VCaP (cell line): Measurements from ENCODE around the gene PTPRN2.

Source experiments
- H3K27ac ChIP-seq: fragments of 450-650 bp; 2 replicates; pipeline ENCODE4 v1.5.1; 2017
- TF ChIP-seq, protein P1 (sequence below): fragments of 450-650 bp; conservative IDR thresholded peaks from 2 replicates; pipeline ENCODE4 v1.5.1; 2017; ENCODE audit warnings: mild to moderate bottlenecking, moderate library complexity

PTPRN2 gene

DNA sequence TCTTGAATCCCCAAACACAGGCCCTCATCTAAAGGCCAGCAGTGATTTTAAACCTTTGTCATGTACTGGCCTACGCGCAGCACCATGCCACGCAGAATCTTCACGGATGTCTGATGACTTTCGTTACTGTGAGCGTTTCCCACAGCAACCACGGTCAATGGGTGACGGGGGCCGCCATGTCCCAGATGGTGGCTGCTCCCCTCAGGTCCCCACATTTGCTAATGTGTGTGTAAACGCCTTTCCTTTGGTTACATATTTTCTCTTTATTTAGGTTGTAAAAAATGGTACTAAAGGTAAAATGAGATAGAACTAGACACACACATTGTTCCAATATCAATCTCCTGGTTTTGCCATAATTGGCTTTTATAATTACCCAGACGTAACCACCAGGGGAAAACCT, 699.0 kb downstream of the PTPRN2 start:
- no peak overlapping the region for H3K27ac ChIP-seq
- TF ChIP-seq, protein P1, sequence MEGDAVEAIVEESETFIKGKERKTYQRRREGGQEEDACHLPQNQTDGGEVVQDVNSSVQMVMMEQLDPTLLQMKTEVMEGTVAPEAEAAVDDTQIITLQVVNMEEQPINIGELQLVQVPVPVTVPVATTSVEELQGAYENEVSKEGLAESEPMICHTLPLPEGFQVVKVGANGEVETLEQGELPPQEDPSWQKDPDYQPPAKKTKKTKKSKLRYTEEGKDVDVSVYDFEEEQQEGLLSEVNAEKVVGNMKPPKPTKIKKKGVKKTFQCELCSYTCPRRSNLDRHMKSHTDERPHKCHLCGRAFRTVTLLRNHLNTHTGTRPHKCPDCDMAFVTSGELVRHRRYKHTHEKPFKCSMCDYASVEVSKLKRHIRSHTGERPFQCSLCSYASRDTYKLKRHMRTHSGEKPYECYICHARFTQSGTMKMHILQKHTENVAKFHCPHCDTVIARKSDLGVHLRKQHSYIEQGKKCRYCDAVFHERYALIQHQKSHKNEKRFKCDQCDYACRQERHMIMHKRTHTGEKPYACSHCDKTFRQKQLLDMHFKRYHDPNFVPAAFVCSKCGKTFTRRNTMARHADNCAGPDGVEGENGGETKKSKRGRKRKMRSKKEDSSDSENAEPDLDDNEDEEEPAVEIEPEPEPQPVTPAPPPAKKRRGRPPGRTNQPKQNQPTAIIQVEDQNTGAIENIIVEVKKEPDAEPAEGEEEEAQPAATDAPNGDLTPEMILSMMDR: no peak

DNA sequence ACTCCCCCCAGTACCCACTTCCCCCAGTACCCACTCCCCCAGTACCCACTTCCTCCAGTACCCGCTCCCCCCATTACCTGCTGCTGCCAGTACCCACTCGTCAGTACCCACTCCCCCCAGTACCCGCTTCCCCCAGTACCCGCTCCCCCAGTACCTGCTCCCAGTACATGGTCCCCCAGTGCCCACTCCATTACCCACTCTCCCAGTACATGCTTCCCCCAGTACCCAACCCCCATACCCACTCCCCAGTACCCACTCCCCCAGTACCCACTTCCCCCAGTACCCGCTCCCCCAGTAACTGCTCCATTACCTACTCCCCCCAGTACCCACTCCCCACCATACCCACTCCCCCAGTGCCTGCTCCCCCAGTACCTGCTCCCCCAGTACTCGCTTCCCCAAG, 700.2 kb downstream of the PTPRN2 start:
- TF ChIP-seq, protein P1: no peak
- H3K27ac ChIP-seq: no peak overlapping the region

GRCh38 chr7:157886711-157887110, 700.9 kb downstream of the PTPRN2 start:
- TF ChIP-seq, protein P1: no peak
- no peak overlapping the region for H3K27ac ChIP-seq

DNA sequence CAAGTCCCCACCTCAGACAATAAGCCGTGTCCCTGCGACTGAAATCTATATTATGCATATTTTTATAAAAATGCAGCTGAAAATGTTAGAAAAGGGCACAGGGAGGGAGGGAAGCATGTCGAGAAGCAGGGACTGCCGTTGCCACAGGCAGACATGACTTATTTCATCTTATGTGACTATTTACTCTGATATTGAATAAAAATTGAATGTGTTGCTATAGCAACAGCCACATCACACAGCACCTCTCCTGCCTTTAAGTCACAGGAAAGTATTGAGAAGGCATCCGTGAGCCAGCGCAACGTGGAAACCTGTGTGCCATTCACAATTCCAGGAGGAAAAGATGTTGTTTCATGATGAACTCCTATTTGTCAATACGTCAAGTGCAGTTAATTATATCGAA, 701.4 kb downstream of the PTPRN2 start:
- TF ChIP-seq, protein P1: no peak
- H3K27ac ChIP-seq: no peak overlapping the region

DNA sequence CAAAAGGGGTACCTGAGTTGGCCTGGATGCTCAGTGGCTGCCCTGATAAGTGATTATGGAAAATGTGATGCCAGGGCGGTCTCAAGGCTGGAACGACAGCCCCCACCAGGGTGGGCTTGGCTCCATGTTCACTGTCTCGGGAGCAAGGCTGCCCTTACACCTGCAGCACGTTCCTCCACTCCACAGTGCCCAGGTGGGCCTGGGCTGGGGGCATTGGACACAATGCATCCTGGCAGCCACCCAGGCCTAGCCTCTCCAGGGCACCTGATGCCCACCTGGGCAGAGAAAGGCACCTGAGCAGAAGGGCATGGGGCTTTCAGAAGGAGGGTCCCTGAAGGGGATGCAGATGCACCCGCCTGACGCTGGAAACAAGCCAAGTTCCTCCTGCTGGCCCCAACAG, 702.5 kb downstream of the PTPRN2 start:
- TF ChIP-seq, protein P1: no peak
- H3K27ac ChIP-seq: no peak overlapping the region

DNA sequence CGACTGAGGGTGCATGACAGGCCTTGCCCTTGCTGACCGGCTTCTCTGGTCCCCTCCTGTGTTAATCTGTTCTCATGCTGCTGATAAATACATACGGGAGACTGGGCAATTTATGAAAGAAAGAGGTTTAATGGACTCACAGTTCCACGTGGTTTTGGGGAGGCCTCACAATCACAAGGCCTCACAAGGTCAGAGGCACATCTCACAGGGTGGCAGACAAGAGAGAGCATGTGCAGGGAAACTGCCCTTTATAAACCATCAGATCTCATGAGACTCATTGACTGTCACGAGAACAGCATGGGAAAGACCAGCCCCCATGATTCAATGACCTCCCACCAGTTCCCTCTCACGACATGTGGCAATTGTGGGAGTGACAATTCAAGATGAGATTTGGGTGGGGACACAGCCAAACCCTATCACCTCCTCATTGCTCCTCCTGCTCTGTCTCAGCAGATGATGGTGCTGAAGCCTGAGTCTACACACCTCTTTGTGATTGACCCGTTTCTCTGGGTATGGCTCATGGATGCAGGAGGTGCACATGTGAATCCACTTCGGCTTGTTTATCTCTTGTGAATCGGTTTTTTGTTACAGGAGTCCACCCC, 703.1 kb downstream of the PTPRN2 start:
- H3K27ac ChIP-seq: no peak overlapping the region
- TF ChIP-seq, protein P1: no peak

DNA sequence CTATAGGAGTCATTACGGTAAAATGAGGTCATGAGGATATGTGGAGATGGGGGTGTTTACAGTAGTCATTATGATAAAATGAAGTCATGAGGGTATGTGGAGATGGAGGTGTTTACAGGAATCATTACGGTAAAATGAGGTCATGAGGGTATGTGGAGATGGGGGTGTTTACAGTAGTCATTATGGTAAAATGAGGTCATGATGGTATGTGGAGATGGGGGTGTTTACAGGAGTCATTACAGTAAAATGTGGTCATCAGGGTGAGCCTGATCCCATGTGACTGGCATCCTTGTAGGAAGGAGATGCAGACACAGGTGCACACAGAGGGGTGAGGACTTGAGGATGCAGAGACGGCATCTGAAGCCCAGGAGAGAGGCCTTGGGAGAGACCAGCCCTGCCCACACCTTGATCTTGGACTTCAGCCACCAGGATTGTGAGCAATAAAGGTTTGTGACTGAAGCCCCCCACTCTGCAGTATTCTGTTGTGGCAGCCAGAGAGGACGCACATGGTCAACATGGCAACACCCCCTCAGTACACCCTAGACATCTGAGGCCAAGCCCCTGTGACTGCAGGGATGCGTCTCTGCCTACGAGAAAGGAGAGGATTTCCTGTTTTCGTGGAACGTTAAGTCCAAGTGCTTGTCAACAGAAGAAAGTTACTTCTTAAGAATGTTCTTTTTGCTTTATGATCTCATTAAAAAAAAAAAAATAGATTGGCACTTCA, 706.4 kb downstream of the PTPRN2 start:
- TF ChIP-seq, protein P1: no peak
- no peak overlapping the region for H3K27ac ChIP-seq
